Measurements from ENCODE around the gene CPPED1.

GRCh38 chr16:12658506-12658905 lies 145.2 kb downstream of the CPPED1 start:
- TF ChIP-seq CTCF (conservative IDR thresholded peaks at IDR 0.05; ENCODE audit: low read depth in 2 of 2), result no peak
- TF ChIP-seq REST (IDR thresholded peaks at IDR 0.05; ENCODE audit: unreplicated experiment), result no peak
- no peak for TF ChIP-seq ETS1 (IDR thresholded peaks at IDR 0.05)
- TF ChIP-seq POLR2AphosphoS5 (IDR thresholded peaks at IDR 0.05; ENCODE audit: low read depth), result no peak

All from GM23338 (cell line).